GM12872 (cell line): ENCODE data around the gene GPR61.

Source experiments
- TF ChIP-seq, protein P1 (sequence below): IDR thresholded peaks from 3 replicates; pipeline ENCODE4 v1.5.1; 2011; ENCODE audit warnings: low read depth, mild to moderate bottlenecking, low read length, moderate library complexity; ENCODE audit not compliant: insufficient read depth

The GPR61 gene

GRCh38 chr1:109495738-109496137 lies 43.9 kb upstream of the GPR61 start:
- TF ChIP-seq, protein P1, sequence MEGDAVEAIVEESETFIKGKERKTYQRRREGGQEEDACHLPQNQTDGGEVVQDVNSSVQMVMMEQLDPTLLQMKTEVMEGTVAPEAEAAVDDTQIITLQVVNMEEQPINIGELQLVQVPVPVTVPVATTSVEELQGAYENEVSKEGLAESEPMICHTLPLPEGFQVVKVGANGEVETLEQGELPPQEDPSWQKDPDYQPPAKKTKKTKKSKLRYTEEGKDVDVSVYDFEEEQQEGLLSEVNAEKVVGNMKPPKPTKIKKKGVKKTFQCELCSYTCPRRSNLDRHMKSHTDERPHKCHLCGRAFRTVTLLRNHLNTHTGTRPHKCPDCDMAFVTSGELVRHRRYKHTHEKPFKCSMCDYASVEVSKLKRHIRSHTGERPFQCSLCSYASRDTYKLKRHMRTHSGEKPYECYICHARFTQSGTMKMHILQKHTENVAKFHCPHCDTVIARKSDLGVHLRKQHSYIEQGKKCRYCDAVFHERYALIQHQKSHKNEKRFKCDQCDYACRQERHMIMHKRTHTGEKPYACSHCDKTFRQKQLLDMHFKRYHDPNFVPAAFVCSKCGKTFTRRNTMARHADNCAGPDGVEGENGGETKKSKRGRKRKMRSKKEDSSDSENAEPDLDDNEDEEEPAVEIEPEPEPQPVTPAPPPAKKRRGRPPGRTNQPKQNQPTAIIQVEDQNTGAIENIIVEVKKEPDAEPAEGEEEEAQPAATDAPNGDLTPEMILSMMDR, result no peak

- TF ChIP-seq, protein P1, result no peak
These were observed 42.1 kb upstream of the GPR61 start for GRCh38 chr1:109497449-109498160.

GRCh38 chr1:109498161-109498801 lies 41.4 kb upstream of the GPR61 start:
- TF ChIP-seq, protein P1, result peak; percentile 58

DNA sequence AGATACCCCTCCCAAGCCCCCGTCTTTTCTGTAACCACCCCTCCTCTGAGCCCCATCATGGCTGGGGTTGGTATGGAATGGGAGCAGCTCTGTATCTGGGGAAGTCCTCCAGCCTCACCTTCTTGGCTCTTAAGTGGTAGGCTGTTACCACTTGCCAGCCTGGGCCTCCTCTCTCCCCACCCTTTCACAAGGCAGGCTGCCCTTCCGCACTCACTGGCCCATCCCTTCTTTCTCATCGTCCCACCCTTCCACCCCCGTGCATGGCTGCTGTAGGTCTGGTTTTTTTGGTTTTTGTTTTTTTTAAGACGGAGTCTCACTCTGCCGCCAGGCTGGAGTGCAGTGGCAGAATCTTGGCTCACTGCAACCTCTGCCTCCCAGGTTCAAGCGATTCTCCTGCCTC lies 40.6 kb upstream of the GPR61 start:
- TF ChIP-seq, protein P1, result no peak

GRCh38 chr1:109499661-109500536 lies 39.8 kb upstream of the GPR61 start:
- TF ChIP-seq, protein P1, result peak; percentile 67

DNA sequence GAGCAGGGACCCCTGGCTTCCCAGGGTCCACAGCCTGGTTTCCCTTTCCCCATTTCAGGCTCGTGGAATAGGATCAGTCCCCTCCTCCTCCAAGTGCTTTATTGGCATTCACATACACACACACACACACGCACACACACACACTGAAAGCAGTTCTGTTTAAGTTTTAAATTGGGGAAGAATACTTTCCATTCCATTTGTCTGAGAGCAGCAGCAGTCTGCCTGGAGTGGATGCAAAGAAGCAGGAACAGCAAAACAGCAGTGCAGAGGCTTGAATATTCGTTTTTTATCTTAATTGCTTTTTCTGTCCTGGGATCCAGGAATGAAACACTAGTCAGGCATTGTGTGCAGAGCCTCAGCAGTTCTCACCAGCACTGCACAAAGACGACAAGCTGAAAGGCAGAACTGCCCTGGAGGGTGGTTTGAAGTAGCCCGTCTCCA lies 38.7 kb upstream of the GPR61 start:
- TF ChIP-seq, protein P1, result no peak
